ENCODE measurements around the gene SIGLEC14.
A peak's percentile ranks its signal among the peaks of the same experiment; 100 is the strongest.

Gene SIGLEC14

DNA sequence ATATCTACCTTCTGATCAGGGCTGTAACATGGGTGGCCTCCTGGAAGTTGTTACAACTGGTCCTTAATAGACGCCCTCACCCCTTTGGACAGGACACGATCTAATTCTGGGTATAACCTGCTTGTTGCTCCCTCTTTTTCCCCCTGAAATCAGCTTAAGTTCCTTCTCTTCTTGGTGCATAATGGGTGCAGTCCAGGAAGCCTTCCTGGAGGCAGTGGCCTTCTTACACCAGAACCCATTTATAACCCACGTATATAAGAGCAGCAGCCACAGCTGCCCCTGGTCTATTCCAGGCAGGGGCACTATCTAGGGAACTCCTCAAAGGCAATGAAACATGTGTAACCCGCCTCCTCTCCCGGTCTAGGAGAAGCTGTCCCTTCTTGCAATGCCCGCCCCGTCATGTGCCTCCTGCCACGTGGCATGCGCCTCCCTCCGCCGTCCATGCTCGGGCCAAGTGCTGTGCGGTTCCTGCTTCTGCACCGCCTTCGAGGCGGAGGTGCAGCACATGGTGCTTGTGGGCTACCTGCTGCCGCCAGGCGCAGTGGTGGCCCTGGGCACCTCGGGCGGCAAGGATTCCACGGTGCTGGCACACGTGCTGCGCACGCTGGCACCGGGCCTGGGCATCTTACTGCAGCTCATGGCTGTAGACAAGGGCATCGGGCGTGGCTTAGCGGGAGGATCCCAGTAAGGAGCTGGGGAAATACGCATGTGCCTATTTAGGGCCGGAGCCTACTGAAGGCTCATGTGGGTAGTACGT, 48.3 kb downstream of the SIGLEC14 start:
- no peak for DNase-seq (ENCODE audit: low read depth in 1 of 2, low spot score in 1 of 2)
- in situ Hi-C loops (cut with HindIII; ENCODE audit: low pct_unique_long_range_greater_than_20kb, low sequenced_read_pairs) = no loop called here
- no peak for TF ChIP-seq JUND (IDR thresholded peaks at IDR 0.05; ENCODE audit: low read depth)

DNA sequence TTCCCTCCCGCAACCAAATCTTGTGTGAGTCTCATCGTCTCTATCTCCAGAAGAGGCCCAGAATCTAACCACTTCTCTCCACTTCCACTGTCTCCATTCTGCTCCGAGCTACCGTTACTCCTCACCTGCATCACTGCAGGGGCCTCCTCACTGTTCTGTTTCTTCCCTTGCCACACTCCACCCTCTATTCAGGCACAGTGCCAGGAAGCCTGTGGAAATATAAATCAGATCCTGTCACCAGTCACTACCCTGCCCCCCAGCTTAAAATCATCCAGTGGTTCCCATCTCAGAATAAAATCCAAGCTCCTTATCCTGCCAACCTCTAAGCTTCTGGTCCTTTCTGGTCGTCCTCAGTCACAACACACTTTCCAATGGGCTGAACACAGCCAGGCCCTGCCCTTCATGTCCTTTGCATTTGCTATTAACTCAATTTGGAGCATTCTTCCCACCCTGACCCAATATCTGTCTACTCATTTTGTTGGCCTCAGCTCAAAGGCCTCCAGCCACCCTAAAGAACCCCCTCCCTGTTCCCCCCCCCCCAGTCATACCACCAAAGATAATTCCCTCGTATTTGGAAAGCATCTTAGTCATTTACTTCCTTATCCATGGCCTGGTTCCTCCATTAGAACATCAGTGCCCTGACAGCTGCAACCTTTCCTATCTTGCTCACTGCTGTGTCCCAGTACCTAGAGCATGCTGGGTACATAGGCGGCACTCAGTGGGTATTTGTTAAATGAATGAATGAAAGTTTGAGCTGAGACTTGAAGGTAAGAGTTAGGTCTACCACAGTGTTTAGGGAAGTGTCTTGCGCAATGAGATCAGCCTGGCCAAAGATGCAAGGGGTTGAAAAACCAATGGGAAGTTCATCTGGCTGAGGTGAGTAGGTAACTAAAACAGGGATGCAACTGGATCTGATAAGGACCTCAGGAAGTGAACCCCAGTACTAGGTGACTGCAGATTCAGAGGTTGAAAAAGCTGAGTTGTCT, 51.1 kb downstream of the SIGLEC14 start:
- TF ChIP-seq JUND (IDR thresholded peaks at IDR 0.05; ENCODE audit: low read depth) = no peak
- in situ Hi-C loops (cut with HindIII; ENCODE audit: low pct_unique_long_range_greater_than_20kb, low sequenced_read_pairs) = no loop called here
- DNase-seq (ENCODE audit: low read depth in 1 of 2, low spot score in 1 of 2) = no peak

DNA sequence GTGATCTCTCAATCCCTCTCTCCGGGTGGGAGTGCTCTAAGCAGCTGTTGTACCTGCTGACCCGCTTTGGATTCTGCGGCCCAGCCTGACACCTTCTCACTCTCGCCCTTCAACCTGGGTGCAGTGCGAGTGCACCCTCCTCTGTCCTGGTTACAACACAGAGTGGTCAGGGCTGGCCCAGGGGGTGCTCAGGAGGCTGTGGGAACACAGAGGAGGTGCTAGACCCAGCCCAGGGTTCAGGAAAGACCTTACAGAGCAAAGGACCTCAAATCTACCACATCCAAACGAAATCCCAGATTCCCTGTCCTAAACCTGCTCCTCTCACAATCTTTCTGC, 51.9 kb downstream of the SIGLEC14 start:
- in situ Hi-C loops (cut with HindIII; ENCODE audit: low pct_unique_long_range_greater_than_20kb, low sequenced_read_pairs) = no loop called here
- DNase-seq (ENCODE audit: low read depth in 1 of 2, low spot score in 1 of 2) = no peak
- TF ChIP-seq JUND (IDR thresholded peaks at IDR 0.05; ENCODE audit: low read depth) = no peak

DNA sequence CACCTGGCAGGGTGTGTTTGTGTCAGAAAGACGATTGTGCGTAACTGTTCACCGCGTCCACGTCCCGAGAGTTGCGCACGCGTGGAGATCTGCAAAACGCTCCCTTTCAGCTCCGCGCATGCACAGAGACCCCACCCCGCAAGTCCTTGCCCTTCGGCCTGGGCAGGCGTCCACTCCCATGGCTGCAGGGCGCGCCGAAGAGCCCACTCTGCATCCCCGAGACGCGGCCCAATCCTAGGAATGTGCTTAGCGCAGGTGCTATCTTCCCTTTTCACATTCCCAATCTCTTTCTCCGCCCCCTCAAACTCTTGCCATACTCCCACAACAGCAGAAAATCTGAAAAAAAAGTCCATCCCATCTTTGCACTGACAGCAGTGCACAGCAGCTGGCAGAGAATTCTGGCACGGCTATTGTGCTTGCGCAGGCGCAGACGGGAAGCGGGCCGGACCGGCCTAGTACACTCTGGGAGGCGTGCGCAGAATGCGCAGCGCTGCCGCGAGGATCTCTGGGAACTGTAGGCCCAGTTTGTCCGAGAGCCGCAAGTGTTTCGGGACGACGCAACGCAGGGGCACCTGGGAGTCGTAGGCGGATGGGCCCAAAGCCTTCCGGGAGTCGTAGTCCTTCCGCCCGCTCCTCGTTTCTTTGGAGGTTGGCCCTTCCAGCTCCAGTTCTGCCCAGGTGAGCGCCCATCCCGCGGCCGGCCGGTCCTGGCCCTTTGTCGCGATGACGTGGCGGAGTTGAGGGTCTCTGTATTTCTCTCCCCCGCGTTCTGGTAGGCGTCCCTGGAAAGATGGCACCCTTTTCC, 52.5 kb downstream of the SIGLEC14 start:
- peak; percentile 81 to 97 for DNase-seq (ENCODE audit: low read depth in 1 of 2, low spot score in 1 of 2)
- no peak for TF ChIP-seq JUND (IDR thresholded peaks at IDR 0.05; ENCODE audit: low read depth)
- in situ Hi-C loops (cut with HindIII; ENCODE audit: low pct_unique_long_range_greater_than_20kb, low sequenced_read_pairs) = no loop called here

DNA sequence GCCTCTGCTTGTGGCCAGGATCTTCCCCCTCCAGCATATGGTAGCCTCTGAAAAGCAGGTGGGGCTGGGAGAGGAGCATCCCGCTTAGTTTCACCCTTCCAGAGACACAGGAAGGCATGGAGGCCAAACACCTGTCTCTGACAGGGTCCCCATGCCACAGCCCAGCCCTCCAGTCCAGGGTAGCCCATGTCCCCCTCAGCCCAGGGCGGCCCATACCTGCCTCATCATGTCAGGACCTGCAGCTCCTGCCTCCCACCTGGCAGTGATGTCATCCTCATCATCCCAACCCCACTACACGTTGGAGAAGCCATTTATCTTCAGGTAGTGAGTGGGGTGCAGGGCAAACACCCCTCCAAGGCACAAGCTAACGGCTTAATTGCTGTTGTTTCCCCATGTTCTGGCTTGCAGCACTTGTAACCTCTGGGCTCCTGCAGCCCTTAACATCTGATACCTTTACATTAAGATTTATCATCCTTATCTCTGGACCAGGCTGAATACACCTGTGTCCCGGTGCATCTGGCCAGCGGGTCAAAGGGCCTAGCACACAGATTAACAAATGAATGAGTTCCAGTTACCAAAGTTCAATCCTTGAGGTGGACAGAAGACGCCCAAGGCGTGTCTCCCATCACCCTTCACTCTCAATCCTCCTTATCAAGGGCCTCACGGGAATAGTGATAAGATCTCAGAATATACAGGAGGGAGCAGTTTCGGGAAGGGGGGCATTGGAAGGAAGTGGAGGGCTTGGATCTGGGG, 53.3 kb downstream of the SIGLEC14 start:
- no peak for DNase-seq (ENCODE audit: low read depth in 1 of 2, low spot score in 1 of 2)
- no peak for TF ChIP-seq JUND (IDR thresholded peaks at IDR 0.05; ENCODE audit: low read depth)
- in situ Hi-C loops (cut with HindIII; ENCODE audit: low pct_unique_long_range_greater_than_20kb, low sequenced_read_pairs) = no loop called here
